ENCODE data around the gene CEACAM1.
"Not testable (repeated sequence)": the region's sequence is repeated elsewhere in the genome, so short reads cannot be mapped to it uniquely, and the experiment has no call there.

CEACAM1 gene

GRCh38 chr19:42472402-42473147 lies 55.7 kb downstream of the CEACAM1 start:
- no peak overlapping the region for H3K4me3 ChIP-seq (ENCODE audit: low read depth, low read length)
- H3K36me3 ChIP-seq (ENCODE audit: control insufficient read depth, insufficient read depth, low read length) = no peaks in the 10 kb centered on the region
- H3K4me1 ChIP-seq (ENCODE audit: control insufficient read depth, insufficient read depth, low read length) = peaks cover 52% of the 10 kb centered on the region
- H3K27ac ChIP-seq (ENCODE audit: low read depth, low read length) = peak overlapping the region; percentile 12; the same call in 1 of the 2 replicates
- H3K9me3 ChIP-seq (ENCODE audit: control insufficient read depth, insufficient read depth, low read depth, low read length) = no peaks in the 10 kb centered on the region
- H3K27me3 ChIP-seq (ENCODE audit: control insufficient read depth, insufficient read depth, low read length) = no peaks in the 10 kb centered on the region
- H3K9ac ChIP-seq (ENCODE audit: low read length) = no peak overlapping the region

DNA sequence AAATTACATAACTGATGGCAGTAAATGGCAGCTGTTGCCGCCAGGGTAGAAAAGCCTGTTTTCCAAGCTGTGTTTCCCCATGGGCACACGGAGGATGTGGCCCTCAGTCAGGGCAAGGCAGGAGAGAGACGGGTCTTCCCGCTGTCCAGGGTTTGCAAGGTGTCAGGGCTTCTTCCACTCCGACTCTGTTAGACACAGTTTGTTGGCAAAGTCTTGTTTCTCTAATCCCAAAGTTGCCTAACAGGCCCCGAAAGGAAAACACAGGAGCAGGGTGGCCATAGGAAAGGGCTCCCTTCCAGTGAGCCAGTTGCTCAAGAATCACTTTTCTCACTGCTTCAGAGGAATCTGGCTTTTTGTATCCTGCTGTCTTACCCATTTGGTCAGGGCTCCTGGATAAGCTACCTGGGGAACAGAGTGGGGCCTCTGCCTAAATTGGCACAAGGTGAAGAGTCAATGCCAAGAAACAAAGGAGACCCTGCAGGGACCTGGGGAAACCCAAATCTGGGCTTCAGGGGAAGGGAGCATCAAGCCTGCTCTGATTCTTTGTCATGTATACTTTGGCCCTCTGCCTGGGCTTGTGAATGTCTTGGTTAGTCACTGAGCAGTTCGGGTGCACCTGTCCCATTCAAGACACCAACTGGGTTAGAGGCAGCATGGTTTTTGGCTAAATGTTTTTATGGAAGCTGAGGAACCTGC lies 56.6 kb downstream of the CEACAM1 start:
- peak overlapping the region; percentile 40; the same call in 1 of the 2 replicates for H3K27ac ChIP-seq (ENCODE audit: low read depth, low read length)
- H3K4me1 ChIP-seq (ENCODE audit: control insufficient read depth, insufficient read depth, low read length) = peaks cover 57% of the 10 kb centered on the region

DNA sequence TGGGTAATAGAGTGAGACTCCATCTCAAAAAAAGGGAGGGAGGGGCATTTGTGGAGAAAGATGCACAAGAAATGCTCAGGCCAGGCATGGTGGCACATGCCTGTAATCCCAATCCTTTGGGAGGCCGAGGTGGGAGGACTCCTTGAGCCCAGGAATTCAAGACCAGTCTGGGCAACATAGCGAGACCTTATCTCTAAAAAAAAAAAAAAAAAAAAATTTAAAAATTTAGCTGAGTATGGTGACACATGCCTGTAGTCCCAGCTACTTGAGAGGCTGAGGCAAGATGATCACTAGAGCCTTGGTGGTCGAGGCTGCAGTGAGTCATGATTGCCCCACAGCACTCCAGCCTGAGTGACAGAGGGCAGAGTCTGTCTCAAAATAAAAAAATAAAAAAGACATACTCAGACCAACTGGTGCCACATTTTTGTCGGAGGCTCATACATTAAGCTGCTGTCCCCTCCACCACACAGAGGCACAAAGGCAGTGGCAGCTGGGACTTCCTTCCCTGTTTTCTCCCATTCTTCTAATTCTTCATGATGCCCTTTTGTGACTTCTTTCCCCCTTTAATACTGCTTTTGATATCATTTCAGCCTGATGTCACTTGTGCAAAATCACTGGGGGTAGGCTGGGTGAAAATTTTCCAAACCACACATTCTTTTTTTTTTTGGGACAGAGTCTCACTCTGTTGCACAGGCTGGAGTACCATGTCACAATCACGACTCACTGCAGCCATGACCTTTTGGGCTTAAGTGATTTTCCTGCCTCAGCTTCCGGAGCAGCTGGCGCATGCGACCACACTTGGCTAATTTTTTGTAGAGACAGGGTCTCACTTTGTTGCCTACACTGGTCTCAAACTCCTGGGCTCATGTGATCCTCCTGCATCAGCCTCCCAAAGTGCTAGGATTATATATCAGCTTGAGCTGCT lies 58.7 kb downstream of the CEACAM1 start:
- H3K27ac ChIP-seq (ENCODE audit: low read depth, low read length) = no peak overlapping the region
- H3K27me3 ChIP-seq (ENCODE audit: control insufficient read depth, insufficient read depth, low read length) = no peaks in the 10 kb centered on the region
- H3K36me3 ChIP-seq (ENCODE audit: control insufficient read depth, insufficient read depth, low read length) = no peaks in the 10 kb centered on the region
- H3K4me1 ChIP-seq (ENCODE audit: control insufficient read depth, insufficient read depth, low read length) = peaks cover 54% of the 10 kb centered on the region
- no peak overlapping the region for H3K4me3 ChIP-seq (ENCODE audit: low read depth, low read length)
- no peak overlapping the region for H3K9ac ChIP-seq (ENCODE audit: low read length)
- no peaks in the 10 kb centered on the region for H3K9me3 ChIP-seq (ENCODE audit: control insufficient read depth, insufficient read depth, low read depth, low read length)

More for the DNA sequence above, 56.6 kb downstream of the CEACAM1 start:
- Histone ChIP-seq H3K27me3 (ENCODE audit: control insufficient read depth, insufficient read depth, low read length) (no peaks in the 10 kb centered on the region), H3K9ac (ENCODE audit: low read length) (peak overlapping the region; percentile 16), H3K9me3 (ENCODE audit: control insufficient read depth, insufficient read depth, low read depth, low read length) (no peaks in the 10 kb centered on the region), H3K4me3 (ENCODE audit: low read depth, low read length) (no peak overlapping the region), H3K36me3 (ENCODE audit: control insufficient read depth, insufficient read depth, low read length) (no peaks in the 10 kb centered on the region)

GRCh38 chr19:42468273-42468796 lies 59.9 kb downstream of the CEACAM1 start:
- Histone ChIP-seq H3K4me3 (ENCODE audit: low read depth, low read length) (no peak overlapping the region), H3K36me3 (ENCODE audit: control insufficient read depth, insufficient read depth, low read length) (no peaks in the 10 kb centered on the region), H3K4me1 (ENCODE audit: control insufficient read depth, insufficient read depth, low read length) (peaks cover 45% of the 10 kb centered on the region), H3K9me3 (ENCODE audit: control insufficient read depth, insufficient read depth, low read depth, low read length) (no peaks in the 10 kb centered on the region), H3K27ac (ENCODE audit: low read depth, low read length) (no peak overlapping the region), H3K27me3 (ENCODE audit: control insufficient read depth, insufficient read depth, low read length) (no peaks in the 10 kb centered on the region), H3K9ac (ENCODE audit: low read length) (peak overlapping the region; percentile 7)

GRCh38 chr19:42467183-42467760 lies 61.0 kb downstream of the CEACAM1 start:
- Histone ChIP-seq H3K27me3 (ENCODE audit: control insufficient read depth, insufficient read depth, low read length) (no peaks in the 10 kb centered on the region), H3K4me3 (ENCODE audit: low read depth, low read length) (no peak overlapping the region), H3K9me3 (ENCODE audit: control insufficient read depth, insufficient read depth, low read depth, low read length) (no peaks in the 10 kb centered on the region), H3K4me1 (ENCODE audit: control insufficient read depth, insufficient read depth, low read length) (peaks cover 36% of the 10 kb centered on the region), H3K36me3 (ENCODE audit: control insufficient read depth, insufficient read depth, low read length) (no peaks in the 10 kb centered on the region), H3K9ac (ENCODE audit: low read length) (no peak overlapping the region), H3K27ac (ENCODE audit: low read depth, low read length) (no peak overlapping the region)

GRCh38 chr19:42466521-42467182 lies 61.6 kb downstream of the CEACAM1 start:
- Histone ChIP-seq H3K4me3 (ENCODE audit: low read depth, low read length) (no peak overlapping the region), H3K27me3 (ENCODE audit: control insufficient read depth, insufficient read depth, low read length) (no peaks in the 10 kb centered on the region), H3K9ac (ENCODE audit: low read length) (no peak overlapping the region), H3K9me3 (ENCODE audit: control insufficient read depth, insufficient read depth, low read depth, low read length) (no peaks in the 10 kb centered on the region), H3K4me1 (ENCODE audit: control insufficient read depth, insufficient read depth, low read length) (peaks cover 30% of the 10 kb centered on the region), H3K36me3 (ENCODE audit: control insufficient read depth, insufficient read depth, low read length) (no peaks in the 10 kb centered on the region), H3K27ac (ENCODE audit: low read depth, low read length) (no peak overlapping the region)

DNA sequence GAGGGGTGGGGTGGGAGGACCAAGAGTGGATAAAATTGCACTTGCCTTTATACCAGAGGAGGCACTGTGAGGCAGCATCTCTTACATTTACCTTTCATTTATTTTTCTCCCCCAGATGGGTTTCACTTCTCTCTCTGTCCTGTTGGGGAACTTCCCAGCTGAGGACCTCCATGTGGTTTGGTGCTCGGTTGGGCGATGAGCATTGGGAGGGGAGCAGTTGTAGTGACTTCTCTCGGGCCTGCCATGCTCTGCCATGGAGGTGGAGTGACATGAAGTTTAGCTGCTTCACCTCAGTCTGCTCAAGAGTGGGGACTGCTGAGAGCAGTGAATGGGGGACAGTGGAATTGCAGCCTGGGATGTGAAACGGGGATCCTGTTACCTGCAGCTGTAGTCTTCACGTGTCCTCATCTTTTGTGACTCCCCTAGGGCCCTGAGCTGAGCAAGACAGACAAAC lies 62.4 kb downstream of the CEACAM1 start:
- no peaks in the 10 kb centered on the region for H3K27me3 ChIP-seq (ENCODE audit: control insufficient read depth, insufficient read depth, low read length)
- no peak overlapping the region for H3K4me3 ChIP-seq (ENCODE audit: low read depth, low read length)
- H3K9me3 ChIP-seq (ENCODE audit: control insufficient read depth, insufficient read depth, low read depth, low read length) = no peaks in the 10 kb centered on the region
- H3K36me3 ChIP-seq (ENCODE audit: control insufficient read depth, insufficient read depth, low read length) = no peaks in the 10 kb centered on the region
- no peak overlapping the region for H3K27ac ChIP-seq (ENCODE audit: low read depth, low read length)
- H3K4me1 ChIP-seq (ENCODE audit: control insufficient read depth, insufficient read depth, low read length) = peaks cover 22% of the 10 kb centered on the region
- H3K9ac ChIP-seq (ENCODE audit: low read length) = no peak overlapping the region

- H3K27me3 ChIP-seq (ENCODE audit: control insufficient read depth, insufficient read depth, low read length) = no peaks in the 10 kb centered on the region
- H3K27ac ChIP-seq (ENCODE audit: low read depth, low read length) = no peak overlapping the region
- H3K4me1 ChIP-seq (ENCODE audit: control insufficient read depth, insufficient read depth, low read length) = peaks cover 17% of the 10 kb centered on the region
- H3K36me3 ChIP-seq (ENCODE audit: control insufficient read depth, insufficient read depth, low read length) = no peaks in the 10 kb centered on the region
- no peak overlapping the region for H3K4me3 ChIP-seq (ENCODE audit: low read depth, low read length)
- no peak overlapping the region for H3K9ac ChIP-seq (ENCODE audit: low read length)
- H3K9me3 ChIP-seq (ENCODE audit: control insufficient read depth, insufficient read depth, low read depth, low read length) = no peaks in the 10 kb centered on the region
Measured at GRCh38 chr19:42461700-42462324, 66.5 kb downstream of the CEACAM1 start.

- H3K4me3 ChIP-seq (ENCODE audit: low read depth, low read length); H3K36me3 ChIP-seq (ENCODE audit: control insufficient read depth, insufficient read depth, low read length); H3K9me3 ChIP-seq (ENCODE audit: control insufficient read depth, insufficient read depth, low read depth, low read length); H3K27me3 ChIP-seq (ENCODE audit: control insufficient read depth, insufficient read depth, low read length); H3K27ac ChIP-seq (ENCODE audit: low read depth, low read length); H3K9ac ChIP-seq (ENCODE audit: low read length): not testable (repeated sequence)
- H3K4me1 ChIP-seq (ENCODE audit: control insufficient read depth, insufficient read depth, low read length) = peaks cover 11% of the 10 kb centered on the region
Measured at GRCh38 chr19:42461231-42461630, 67.0 kb downstream of the CEACAM1 start.

DNA sequence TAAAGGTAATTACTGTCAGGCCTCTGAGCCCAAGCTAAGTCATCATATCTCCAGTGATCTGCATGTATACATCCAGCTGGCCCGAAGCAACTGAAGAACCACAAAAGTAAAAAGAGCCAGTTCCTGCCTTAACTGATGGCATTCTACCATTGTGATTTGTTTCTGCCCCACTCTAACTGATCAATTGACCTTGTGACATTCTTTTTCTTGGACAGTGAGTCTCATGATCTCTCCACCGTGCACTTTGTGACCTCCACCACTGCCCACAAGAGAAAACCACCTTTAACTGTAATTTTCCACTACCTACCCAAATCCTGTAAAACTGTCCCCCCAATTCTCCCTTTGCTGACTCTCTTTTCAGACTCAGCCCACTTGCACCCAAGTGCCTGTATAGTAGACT lies 68.4 kb downstream of the CEACAM1 start:
- Histone ChIP-seq H3K4me1 (ENCODE audit: control insufficient read depth, insufficient read depth, low read length) (peaks cover 13% of the 10 kb centered on the region), H3K36me3 (ENCODE audit: control insufficient read depth, insufficient read depth, low read length) (no peaks in the 10 kb centered on the region), H3K27ac (ENCODE audit: low read depth, low read length) (no peak overlapping the region), H3K27me3 (ENCODE audit: control insufficient read depth, insufficient read depth, low read length) (no peaks in the 10 kb centered on the region), H3K4me3 (ENCODE audit: low read depth, low read length) (no peak overlapping the region), H3K9me3 (ENCODE audit: control insufficient read depth, insufficient read depth, low read depth, low read length) (no peaks in the 10 kb centered on the region), H3K9ac (ENCODE audit: low read length) (no peak overlapping the region)
